Measurements from ENCODE around the gene PTPRN2. TPM values are rescaled to one million over a fixed set of nuclear protein-coding genes. Genes with fewer than 3 reads are reported as not detected.

Gene PTPRN2
- total and polyA plus RNA-seq, 7 donors = 0.47 to 0.82 (median 0.51) TPM

- intact Hi-C loops (cut with DNase I) = no loop called here
- H3K27ac ChIP-seq = no peak overlapping the region
- H3K4me1 ChIP-seq = no peaks in the 10 kb centered on the region
- H3K36me3 ChIP-seq (ENCODE audit: insufficient read depth in 1 of 2, low read depth in 1 of 2) = no peaks in the 10 kb centered on the region
- DNase-seq = no peak
- no peaks in the 10 kb centered on the region for H3K9me3 ChIP-seq
- no peaks in the 10 kb centered on the region for H3K27me3 ChIP-seq (ENCODE audit: insufficient read depth in 3 of 3, low read length in 2 of 3)
- TF ChIP-seq CTCF (IDR thresholded peaks at IDR 0.05) = no peak
- H3K4me3 ChIP-seq = no peak overlapping the region
- WGBS, 3 donors = 79 to 83% (median 82%) methylated on average over 22 to 24 of the region's 24 CpGs
- no peak for ATAC-seq
Measured at GRCh38 chr7:157744786-157745601, 842.6 kb downstream of the PTPRN2 start.

- ATAC-seq = no peak
- Histone ChIP-seq H3K4me3 (no peak overlapping the region), H3K4me1 (no peaks in the 10 kb centered on the region), H3K36me3 (ENCODE audit: insufficient read depth in 1 of 2, low read depth in 1 of 2) (no peaks in the 10 kb centered on the region), H3K9me3 (no peaks in the 10 kb centered on the region), H3K27ac (no peak overlapping the region), H3K27me3 (ENCODE audit: insufficient read depth in 3 of 3, low read length in 2 of 3) (no peaks in the 10 kb centered on the region)
- TF ChIP-seq CTCF (IDR thresholded peaks at IDR 0.05) = no peak
- intact Hi-C loops (cut with DNase I) = no loop called here
- WGBS, 3 donors = 69 to 81% (median 78%) methylated on average over 29 of the region's 29 CpGs
- DNase-seq = no peak
Measured at GRCh38 chr7:157743781-157744525, 843.7 kb downstream of the PTPRN2 start.

- intact Hi-C loops (cut with DNase I) = no loop called here
- DNase-seq (no peak), ATAC-seq (no peak)
- Histone ChIP-seq H3K4me1 (no peaks in the 10 kb centered on the region), H3K36me3 (ENCODE audit: insufficient read depth in 1 of 2, low read depth in 1 of 2) (no peaks in the 10 kb centered on the region), H3K27me3 (ENCODE audit: insufficient read depth in 3 of 3, low read length in 2 of 3) (no peaks in the 10 kb centered on the region), H3K27ac (no peak overlapping the region), H3K9me3 (no peaks in the 10 kb centered on the region), H3K4me3 (no peak overlapping the region)
- 83 to 89% (median 88%) methylated on average over 24 of the region's 24 CpGs for WGBS, 3 donors
- TF ChIP-seq CTCF (IDR thresholded peaks at IDR 0.05) = no peak
Measured at GRCh38 chr7:157740251-157740798, 847.3 kb downstream of the PTPRN2 start.

GRCh38 chr7:157739650-157740049 lies 848.0 kb downstream of the PTPRN2 start:
- 64 to 73% (median 65%) methylated on average over 6 of the region's 6 CpGs for WGBS, 3 donors
- Histone ChIP-seq H3K27me3 (ENCODE audit: insufficient read depth in 3 of 3, low read length in 2 of 3) (peaks cover 0 to under 1% (median 0%) of the 10 kb centered on the region in 3 donors), H3K9me3 (no peaks in the 10 kb centered on the region), H3K4me3 (no peak overlapping the region), H3K4me1 (no peaks in the 10 kb centered on the region), H3K36me3 (ENCODE audit: insufficient read depth in 1 of 2, low read depth in 1 of 2) (no peaks in the 10 kb centered on the region), H3K27ac (no peak overlapping the region)
- no peak for TF ChIP-seq CTCF (IDR thresholded peaks at IDR 0.05)
- intact Hi-C loops (cut with DNase I) = no loop called here
- DNase-seq (no peak), ATAC-seq (no peak)

All from psoas muscle (tissue), 8 donors.